Right atrium auricular region (tissue), 2 donors: ENCODE measurements around the gene MSX2. TPM values are rescaled to one million over a fixed set of nuclear protein-coding genes. Genes with fewer than 3 reads are reported as not detected.

Source experiments
- DNase-seq: peaks from one replicate; pipeline ENCODE4 v3.0.0-alpha.2; 2019; ENCODE audit warnings: low spot score
- H3K27ac ChIP-seq, 2 donors: fragments of 200-600 bp; sonication (generic); 1 replicate in 1 of 2; 2 replicates in 1 of 2; pipeline ENCODE4 v1.5.1; 2016 to 2019
- H3K27me3 ChIP-seq, 2 donors: fragments of 200-600 bp; sonication (generic); one replicate each; pipeline versions ENCODE4 v1.5.1 to v1.6.0; 2017 to 2019
- H3K36me3 ChIP-seq: fragments of 200-600 bp; sonication (generic); one replicate; pipeline ENCODE4 v1.5.1; 2016
- H3K4me1 ChIP-seq, 2 donors: fragments of 200-600 bp; sonication (generic); one replicate each; pipeline versions ENCODE4 v1.5.1 to v1.6.0; 2017 to 2019
- H3K4me3 ChIP-seq, 2 donors: fragments of 200-600 bp; sonication (generic); 1 replicate in 1 of 2; 2 replicates in 1 of 2; pipeline ENCODE4 v1.5.1; 2017 to 2019; ENCODE audit warnings: mild to moderate bottlenecking in 1 of 2, moderate library complexity in 1 of 2
- H3K9me3 ChIP-seq, 2 donors: fragments of 200-600 bp; sonication (generic); one replicate each; pipeline ENCODE4 v1.5.1; 2019
- CTCF ChIP-seq, 2 donors: fragments of 200-600 bp; sonication (generic); IDR thresholded peaks; one replicate each; pipeline ENCODE4 v1.5.1; 2019; ENCODE audit warnings: antibody characterized with exemption in 2 of 2
- total RNA-seq, 2 donors: library from RNA; depleted of rRNA; stranded (reverse); fragments of >200 nt; gene quantifications; one replicate each; pipeline ENCODE4 v1.1.0, GENCODE V29; 2016

The MSX2 gene
- total RNA-seq, 2 donors from 2014 or later = 2.6 to 3.4 TPM

- no peaks in the 10 kb centered on the region for H3K4me1 ChIP-seq
- H3K36me3 ChIP-seq = no peaks in the 10 kb centered on the region
- H3K9me3 ChIP-seq = no peaks in the 10 kb centered on the region
- H3K27me3 ChIP-seq = peaks cover 0 to 4% of the 10 kb centered on the region in 2 donors
- TF ChIP-seq CTCF (IDR thresholded peaks at IDR 0.05) = no peak
- H3K4me3 ChIP-seq = no peak overlapping the region
- H3K27ac ChIP-seq = no peak overlapping the region
- no peak for DNase-seq
Observed at GRCh38 chr5:174693697-174694385, 30.5 kb upstream of the MSX2 start.

GRCh38 chr5:174694611-174695010, 29.8 kb upstream of the MSX2 start:
- no peak for TF ChIP-seq CTCF (IDR thresholded peaks at IDR 0.05)
- Histone ChIP-seq H3K4me1 (no peaks in the 10 kb centered on the region), H3K27me3 (no peaks in the 10 kb centered on the region), H3K27ac (no peak overlapping the region), H3K36me3 (no peaks in the 10 kb centered on the region), H3K9me3 (no peaks in the 10 kb centered on the region), H3K4me3 (no peak overlapping the region)
- DNase-seq = no peak

- no peaks in the 10 kb centered on the region for H3K27me3 ChIP-seq
Observed at GRCh38 chr5:174698156-174698555, 26.2 kb upstream of the MSX2 start.

GRCh38 chr5:174699131-174699530, 25.3 kb upstream of the MSX2 start:
- Histone ChIP-seq H3K36me3 (no peaks in the 10 kb centered on the region), H3K4me1 (no peaks in the 10 kb centered on the region), H3K4me3 (no peak overlapping the region), H3K9me3 (no peaks in the 10 kb centered on the region), H3K27ac (no peak overlapping the region), H3K27me3 (no peaks in the 10 kb centered on the region)
- TF ChIP-seq CTCF (IDR thresholded peaks at IDR 0.05) = no peak
- DNase-seq = no peak

More at GRCh38 chr5:174698156-174698555, 26.2 kb upstream of the MSX2 start:
- Histone ChIP-seq H3K9me3 (no peaks in the 10 kb centered on the region), H3K27ac (no peak overlapping the region), H3K4me3 (no peak overlapping the region), H3K36me3 (no peaks in the 10 kb centered on the region), H3K4me1 (no peaks in the 10 kb centered on the region)
- no peak for DNase-seq
- no peak for TF ChIP-seq CTCF (IDR thresholded peaks at IDR 0.05)

- no peak for TF ChIP-seq CTCF (IDR thresholded peaks at IDR 0.05)
- Histone ChIP-seq H3K27me3 (no peaks in the 10 kb centered on the region), H3K27ac (no peak overlapping the region), H3K36me3 (no peaks in the 10 kb centered on the region), H3K4me3 (no peak overlapping the region), H3K9me3 (no peaks in the 10 kb centered on the region), H3K4me1 (no peaks in the 10 kb centered on the region)
- DNase-seq = no peak
Observed at GRCh38 chr5:174706997-174707572, 17.3 kb upstream of the MSX2 start.
